HK-2 (cell line): Measurements from ENCODE around the gene RAB15.

Source experiments
- DNase-seq: peaks from one replicate; pipeline ENCODE4 v3.0.0-alpha.2; 2018; ENCODE audit not compliant: unreplicated experiment

The RAB15 gene

GRCh38 chr14:64971943-64972791 lies at the start of gene RAB15:
RAB15 (minus strand) TSS chr14:64972336; CDS start chr14:64972076, 260 bp downstream.
- peak; percentile 30 for DNase-seq

GRCh38 chr14:65019944-65020566 lies 47.9 kb upstream of the RAB15 start:
- peak; percentile 13 for DNase-seq

- no peak for DNase-seq
Observed at GRCh38 chr14:65016471-65016870, 44.3 kb upstream of the RAB15 start.

GRCh38 chr14:65015391-65015790 lies 43.3 kb upstream of the RAB15 start:
- no peak for DNase-seq

- no peak for DNase-seq
Observed at GRCh38 chr14:65012353-65012752, 40.2 kb upstream of the RAB15 start.

GRCh38 chr14:65011538-65011937 lies 39.4 kb upstream of the RAB15 start:
- DNase-seq = no peak

GRCh38 chr14:65010211-65010931 lies 38.2 kb upstream of the RAB15 start:
- no peak for DNase-seq

GRCh38 chr14:65007202-65007601 lies 35.1 kb upstream of the RAB15 start:
- no peak for DNase-seq

GRCh38 chr14:65006261-65006721 lies 34.2 kb upstream of the RAB15 start:
- no peak for DNase-seq

GRCh38 chr14:65003394-65003793 lies 31.3 kb upstream of the RAB15 start:
- no peak for DNase-seq

GRCh38 chr14:65002586-65003210 lies 30.6 kb upstream of the RAB15 start:
- DNase-seq = no peak

GRCh38 chr14:65001723-65002122 lies 29.6 kb upstream of the RAB15 start:
- DNase-seq = no peak

GRCh38 chr14:65000898-65001591 lies 28.9 kb upstream of the RAB15 start:
- no peak for DNase-seq

GRCh38 chr14:64998455-64998931 lies 26.4 kb upstream of the RAB15 start:
- no peak for DNase-seq

- no peak for DNase-seq
Observed at GRCh38 chr14:64997108-64997794, 25.1 kb upstream of the RAB15 start.

- DNase-seq = no peak
Observed at GRCh38 chr14:64995291-64995690, 23.2 kb upstream of the RAB15 start.

- DNase-seq = no peak
Observed at GRCh38 chr14:64994540-64994939, 22.4 kb upstream of the RAB15 start.

- no peak for DNase-seq
Observed at GRCh38 chr14:64993266-64993930, 21.3 kb upstream of the RAB15 start.

GRCh38 chr14:64992328-64992885 lies 20.3 kb upstream of the RAB15 start:
- no peak for DNase-seq

- DNase-seq = no peak
Observed at GRCh38 chr14:64990939-64991338, 18.8 kb upstream of the RAB15 start.
